GM10248 (cell line): Measurements from ENCODE around the gene OR3A3.
"Not testable (repeated sequence)": the region's sequence is repeated elsewhere in the genome, so short reads cannot be mapped to it uniquely, and the experiment has no call there.

ENCODE experiments used
- CTCF ChIA-PET: fragments of 300-600 bp; sonication (Branson Sonifier 250); formaldehyde crosslinking; extraction: SDS; loops from one replicate; lab custom pipeline; 2021; ENCODE audit warnings: antibody characterized with exemption; lab: Yijun Ruan, JAX
- POLR2A ChIA-PET: fragments of 350-650 bp; sonication (Branson Sonifier 250); formaldehyde crosslinking; extraction: SDS; loops from one replicate; lab custom pipeline; 2020; ENCODE audit warnings: antibody characterized with exemption; lab: Yijun Ruan, JAX
- DNase-seq: peaks from one replicate; pipeline ENCODE4 v3.0.0; 2012; ENCODE audit errors: extremely low spot score
- TF ChIP-seq, protein P1 (sequence below): IDR thresholded peaks from 2 replicates; pipeline ENCODE4 v1.5.1; 2012; ENCODE audit warnings: mild to moderate bottlenecking, low read depth; ENCODE audit errors: extremely low read depth, missing control alignments, control extremely low read depth

The OR3A3 gene

DNA sequence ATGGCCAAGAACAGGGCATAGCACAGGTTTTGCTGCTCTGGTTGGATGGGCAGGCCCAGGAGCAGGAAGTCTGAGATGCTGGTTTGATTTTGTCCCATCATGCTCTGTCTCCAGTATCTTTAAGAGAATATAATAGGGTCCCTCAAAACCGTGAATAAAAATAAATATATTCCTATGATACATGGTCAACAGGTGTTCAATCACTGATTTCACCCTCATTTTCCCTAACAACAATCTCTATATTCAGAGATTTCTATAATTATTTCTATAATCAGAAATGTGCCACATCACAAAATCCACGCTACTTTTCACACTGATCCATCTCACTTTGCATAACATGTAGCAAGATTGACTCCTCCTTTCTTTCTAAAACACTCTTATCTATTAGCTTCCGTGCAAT, 22.6 kb downstream of the OR3A3 start, which contains the start of gene OR1E2:
OR1E2 (minus strand) TSS at position 101 of the 400 bp plus-strand sequence; CDS start at position 101, 0 bp downstream.
- CTCF ChIA-PET = no interaction called here
- POLR2A ChIA-PET = no interaction called here
- no peak for DNase-seq
- TF ChIP-seq, protein P1, sequence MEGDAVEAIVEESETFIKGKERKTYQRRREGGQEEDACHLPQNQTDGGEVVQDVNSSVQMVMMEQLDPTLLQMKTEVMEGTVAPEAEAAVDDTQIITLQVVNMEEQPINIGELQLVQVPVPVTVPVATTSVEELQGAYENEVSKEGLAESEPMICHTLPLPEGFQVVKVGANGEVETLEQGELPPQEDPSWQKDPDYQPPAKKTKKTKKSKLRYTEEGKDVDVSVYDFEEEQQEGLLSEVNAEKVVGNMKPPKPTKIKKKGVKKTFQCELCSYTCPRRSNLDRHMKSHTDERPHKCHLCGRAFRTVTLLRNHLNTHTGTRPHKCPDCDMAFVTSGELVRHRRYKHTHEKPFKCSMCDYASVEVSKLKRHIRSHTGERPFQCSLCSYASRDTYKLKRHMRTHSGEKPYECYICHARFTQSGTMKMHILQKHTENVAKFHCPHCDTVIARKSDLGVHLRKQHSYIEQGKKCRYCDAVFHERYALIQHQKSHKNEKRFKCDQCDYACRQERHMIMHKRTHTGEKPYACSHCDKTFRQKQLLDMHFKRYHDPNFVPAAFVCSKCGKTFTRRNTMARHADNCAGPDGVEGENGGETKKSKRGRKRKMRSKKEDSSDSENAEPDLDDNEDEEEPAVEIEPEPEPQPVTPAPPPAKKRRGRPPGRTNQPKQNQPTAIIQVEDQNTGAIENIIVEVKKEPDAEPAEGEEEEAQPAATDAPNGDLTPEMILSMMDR = no peak

DNA sequence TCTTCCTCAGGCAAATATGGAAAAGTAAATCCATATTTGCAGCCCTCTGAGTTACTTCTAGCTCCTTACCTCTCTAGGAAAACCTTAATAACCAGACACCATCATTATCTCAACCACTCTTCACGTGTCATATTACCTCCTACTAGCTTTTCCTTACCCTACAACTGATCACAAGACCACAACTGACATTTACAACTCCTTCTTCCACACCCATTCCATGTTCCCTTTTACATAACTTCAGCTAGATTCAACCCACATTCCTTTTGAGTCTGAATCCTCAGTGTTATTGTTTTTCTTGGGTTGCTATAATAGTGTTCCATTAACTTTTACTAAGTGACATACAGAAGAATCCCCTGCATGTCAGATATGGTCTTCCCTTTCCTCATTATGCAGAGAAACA, 27.2 kb downstream of the OR3A3 start:
- no peak for DNase-seq
- TF ChIP-seq, protein P1 = no peak
- POLR2A ChIA-PET = no interaction called here
- CTCF ChIA-PET = no interaction called here

DNA sequence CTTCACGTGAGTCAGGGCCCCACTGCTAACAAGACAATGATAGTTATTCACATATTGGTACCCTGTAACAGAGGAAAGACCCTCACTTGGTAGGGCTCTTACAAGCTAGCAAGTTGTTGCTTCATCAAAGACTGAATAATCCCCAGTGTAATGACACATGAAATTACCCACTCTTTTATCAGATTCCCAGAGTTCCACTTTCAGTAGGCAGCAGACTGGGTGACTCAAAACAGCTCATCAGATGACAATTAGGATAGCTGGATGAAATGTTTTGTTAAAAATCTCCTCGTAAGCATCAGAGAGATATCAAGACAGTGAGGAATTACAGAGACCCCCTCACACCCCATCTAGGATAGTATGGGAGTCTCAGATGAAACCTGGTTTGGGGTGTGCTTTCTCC, 29.3 kb downstream of the OR3A3 start:
- POLR2A ChIA-PET = no interaction called here
- CTCF ChIA-PET = no interaction called here
- DNase-seq = no peak
- TF ChIP-seq, protein P1 = no peak

DNA sequence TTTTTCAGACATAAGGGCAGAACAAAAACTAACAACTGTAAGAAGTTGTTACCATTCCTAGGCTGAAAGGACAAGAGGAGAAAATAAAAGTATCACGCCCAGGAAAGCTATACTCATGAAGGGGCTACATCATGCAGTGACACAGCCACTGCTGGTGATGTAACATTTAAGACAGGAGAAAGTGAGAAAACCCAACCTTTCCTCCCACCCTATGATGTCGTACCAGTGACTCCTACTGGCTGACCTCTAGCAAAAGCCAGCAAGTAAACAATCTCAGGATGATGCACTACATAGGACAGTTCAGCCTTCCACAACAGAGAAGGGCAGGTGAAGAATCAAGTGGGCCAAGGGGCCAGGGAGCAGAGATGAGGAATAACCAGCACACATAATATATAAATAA, 36.5 kb downstream of the OR3A3 start:
- DNase-seq = no peak
- CTCF ChIA-PET = no interaction called here
- TF ChIP-seq, protein P1 = no peak
- POLR2A ChIA-PET = no interaction called here

DNA sequence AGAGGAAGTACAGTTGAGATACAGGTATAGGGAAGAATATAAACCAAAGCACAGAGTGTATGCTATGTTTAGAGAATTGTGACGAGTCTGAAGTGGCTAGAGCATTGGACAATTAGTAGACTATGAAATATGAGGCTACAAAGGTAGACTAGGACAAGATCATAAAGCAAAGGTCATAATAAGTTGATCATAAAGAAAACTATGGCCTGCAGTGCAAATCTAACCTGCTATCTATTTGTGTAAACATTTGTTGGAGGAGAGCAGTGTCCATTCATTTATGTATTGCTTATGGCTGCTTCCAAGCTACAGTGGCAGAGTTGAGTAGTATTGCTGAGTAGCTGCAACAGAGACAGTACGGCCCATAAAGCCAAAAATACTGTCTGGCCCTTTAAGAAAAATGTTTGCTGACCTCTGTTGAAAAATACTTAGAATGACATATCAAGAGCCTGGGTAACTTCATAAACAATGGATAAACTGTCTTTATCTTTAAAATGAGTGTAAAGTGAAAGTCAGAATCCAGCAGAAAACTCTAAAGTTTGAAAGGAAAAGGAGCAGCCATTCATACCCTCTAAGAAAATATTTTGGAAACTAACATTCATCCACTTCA, 37.0 kb downstream of the OR3A3 start:
- no peak for DNase-seq
- TF ChIP-seq, protein P1 = no peak
- CTCF ChIA-PET = no interaction called here
- POLR2A ChIA-PET = no interaction called here

DNA sequence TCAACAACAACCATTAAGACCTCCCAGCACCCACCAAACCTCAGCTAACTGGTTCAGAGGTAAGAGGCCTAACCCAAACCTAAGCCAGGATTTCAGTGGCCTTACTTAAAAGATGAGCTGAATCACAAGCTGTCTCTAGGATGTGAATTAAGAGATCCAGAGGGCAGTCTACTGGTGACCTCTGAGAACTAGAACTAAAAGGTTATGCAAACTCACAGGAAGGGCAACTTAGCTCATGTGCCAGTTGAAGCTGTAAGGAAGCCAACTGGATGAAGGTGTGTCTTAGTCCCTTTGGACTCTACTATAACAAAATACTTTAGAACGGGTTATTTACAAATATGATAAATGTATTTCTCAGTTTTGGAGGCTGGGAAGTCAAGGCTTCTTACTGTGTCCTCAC, 55.2 kb downstream of the OR3A3 start:
- CTCF ChIA-PET, POLR2A ChIA-PET, DNase-seq: not testable (repeated sequence)

DNA sequence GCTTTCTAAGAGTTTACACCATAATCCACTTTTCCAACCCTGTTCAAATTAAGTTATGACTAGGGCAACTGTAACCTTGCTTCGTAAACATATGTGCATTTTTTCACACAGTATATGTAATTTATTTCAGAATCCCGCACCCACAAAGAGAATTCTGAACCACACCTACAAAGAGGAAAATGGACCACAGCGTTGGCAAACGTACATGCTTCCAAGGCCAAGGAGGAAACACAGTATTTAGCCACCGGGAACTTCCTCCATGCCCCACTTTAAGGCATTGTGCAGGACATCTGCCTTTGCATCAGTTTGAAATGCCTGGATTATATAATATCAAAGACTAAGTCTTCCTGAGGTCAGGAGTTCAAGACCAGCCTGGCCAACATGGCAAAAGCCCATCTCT, 58.4 kb downstream of the OR3A3 start:
- POLR2A ChIA-PET = no interaction called here
- no peak for DNase-seq
- TF ChIP-seq, protein P1 = no peak
- CTCF ChIA-PET = no interaction called here
